HG02642 (cell line): ENCODE measurements around the gene MYLIP.

Experiments used
- ATAC-seq: cut with Tn5 transposase; IDR thresholded peaks from one replicate; pipeline ENCODE4 v1.9.1; 2021; ENCODE audit warnings: mild to moderate bottlenecking; ENCODE audit not compliant: unreplicated experiment, poor library complexity

MYLIP gene

GRCh38 chr6:16136621-16137450 lies 8.0 kb downstream of the MYLIP start:
- no peak for ATAC-seq

- no peak for ATAC-seq
These were observed 8.5 kb downstream of the MYLIP start for GRCh38 chr6:16137451-16137801.

DNA sequence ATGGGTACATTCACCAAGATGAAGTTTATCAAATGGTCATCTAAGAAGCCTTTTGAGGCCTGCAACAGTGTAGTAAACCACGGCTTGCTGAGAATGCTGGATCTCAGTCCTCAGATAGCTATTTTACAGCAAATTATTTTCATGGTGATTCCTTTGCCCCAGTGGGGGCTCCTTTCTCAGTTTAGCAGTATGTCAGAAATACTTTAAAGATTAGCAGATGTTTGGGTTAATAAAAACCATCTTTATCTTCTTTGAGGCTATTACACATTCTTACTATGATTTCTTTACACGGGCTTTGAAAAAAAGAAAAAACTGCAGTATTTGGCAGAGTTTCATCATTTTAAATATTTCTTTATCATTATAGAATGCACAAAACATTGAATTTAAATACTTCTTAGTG lies 10.7 kb downstream of the MYLIP start:
- no peak for ATAC-seq

DNA sequence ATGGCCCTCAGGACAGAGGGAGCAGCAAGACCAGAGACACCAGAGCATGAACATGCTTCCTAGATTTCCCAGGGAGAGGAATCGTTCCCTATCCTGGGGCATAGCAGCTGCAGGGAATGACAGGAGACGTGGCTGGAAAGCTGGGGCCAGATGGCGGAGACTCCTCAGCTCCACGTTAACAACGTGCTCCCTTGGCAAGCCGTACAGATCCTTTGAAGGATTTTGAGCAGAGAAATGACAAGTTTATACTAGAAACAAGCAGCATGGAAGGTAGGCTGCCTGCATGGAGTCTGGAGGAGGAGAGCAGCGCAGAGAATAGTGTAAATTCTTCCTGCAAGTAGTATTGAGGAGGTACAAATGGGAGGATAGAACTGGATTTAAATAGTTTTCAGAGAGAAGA lies 11.7 kb downstream of the MYLIP start:
- ATAC-seq = no peak

- ATAC-seq = no peak
These were observed 12.6 kb downstream of the MYLIP start for GRCh38 chr6:16141514-16141913.

- ATAC-seq = no peak
These were observed 16.2 kb downstream of the MYLIP start for GRCh38 chr6:16145038-16145437.

GRCh38 chr6:16146028-16146427 lies 17.1 kb downstream of the MYLIP start:
- ATAC-seq = no peak

- ATAC-seq = no peak
These were observed 17.7 kb downstream of the MYLIP start for GRCh38 chr6:16146527-16146955.

DNA sequence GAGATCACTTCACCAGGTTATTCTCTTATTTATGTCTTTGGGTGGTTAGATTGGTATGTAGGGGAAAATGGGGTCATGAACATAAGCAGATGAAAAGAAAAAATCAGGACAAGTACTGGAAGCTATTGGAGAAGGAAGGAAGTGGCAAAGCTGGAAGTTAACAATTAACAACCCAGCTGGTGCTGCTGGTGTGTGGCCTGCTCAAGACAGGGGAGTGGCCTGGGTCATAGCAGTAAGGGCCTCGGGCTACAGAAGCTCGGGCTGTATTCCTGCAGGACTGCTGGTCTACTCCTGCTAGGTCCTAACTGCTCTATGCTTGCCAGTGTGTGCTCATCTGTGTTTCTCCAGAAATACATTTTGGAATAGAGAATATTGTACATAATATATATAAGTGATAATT lies 19.6 kb downstream of the MYLIP start:
- no peak for ATAC-seq

DNA sequence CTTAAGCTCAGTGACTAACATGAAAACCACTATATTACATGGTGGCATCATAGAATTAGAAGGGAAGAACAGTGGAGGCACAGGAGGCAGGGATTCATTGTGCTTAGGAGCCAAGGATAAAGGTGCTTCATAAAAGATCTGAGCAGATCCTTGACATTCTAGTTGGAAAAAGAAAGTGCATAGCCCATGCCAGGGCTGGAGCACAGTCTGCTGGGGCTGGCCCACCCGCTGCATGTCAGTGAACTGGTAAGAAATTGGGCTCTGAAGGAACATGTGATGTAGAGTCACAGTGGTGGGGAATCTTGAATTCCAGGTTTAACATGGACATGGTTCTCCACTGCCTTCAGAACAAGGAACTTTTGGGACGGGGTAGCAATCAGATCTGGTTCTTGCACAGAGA lies 20.4 kb downstream of the MYLIP start:
- no peak for ATAC-seq

- ATAC-seq = no peak
These were observed 21.2 kb downstream of the MYLIP start for GRCh38 chr6:16150098-16150497.

DNA sequence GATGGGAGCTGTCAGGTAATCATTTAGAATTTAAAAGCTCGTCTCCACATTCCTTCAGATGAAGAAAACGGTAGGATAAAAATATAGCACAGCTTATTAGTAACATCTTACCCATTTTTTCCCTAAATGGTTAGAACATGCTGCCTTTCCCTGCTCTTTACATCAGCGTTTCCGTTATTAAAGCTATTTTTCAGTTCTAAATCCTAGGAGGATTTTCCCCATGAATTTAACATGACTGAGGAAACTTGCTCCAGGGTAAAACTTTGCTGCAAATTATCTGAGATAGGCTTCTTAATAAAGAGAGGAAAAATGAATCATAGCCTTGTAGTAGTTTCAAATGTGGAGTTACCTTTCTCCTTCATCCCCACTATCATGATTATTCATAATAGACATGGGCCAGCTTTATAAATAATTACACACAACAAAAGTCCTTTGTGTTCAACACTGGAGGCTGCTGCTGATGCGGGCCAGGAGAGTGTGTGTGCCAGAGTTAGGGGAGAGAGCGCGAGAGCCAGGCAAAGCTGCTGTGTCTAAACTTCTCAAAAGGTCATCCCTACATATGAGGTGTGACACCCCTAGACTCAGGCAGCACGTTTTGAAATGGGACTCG lies 24.4 kb downstream of the MYLIP start:
- no peak for ATAC-seq

DNA sequence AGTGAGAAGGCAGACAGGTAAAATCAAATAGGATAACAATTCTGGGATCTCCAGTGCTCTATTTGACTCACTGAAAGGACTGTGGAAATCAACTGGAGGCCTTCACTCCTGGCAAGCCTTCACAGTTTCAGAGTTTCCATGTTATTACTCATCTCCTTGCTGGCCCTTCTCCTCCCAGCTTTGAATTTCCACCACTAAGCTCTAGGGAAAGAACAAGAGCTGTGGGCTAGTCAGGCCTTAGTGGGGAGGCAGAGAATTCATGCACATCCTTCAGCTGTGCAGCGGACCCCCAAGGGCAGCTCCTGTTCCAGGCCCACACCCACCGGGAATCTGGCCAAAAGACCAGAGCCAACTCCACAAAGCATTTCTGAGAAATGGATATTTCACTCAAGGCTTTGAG lies 26.0 kb downstream of the MYLIP start:
- no peak for ATAC-seq

DNA sequence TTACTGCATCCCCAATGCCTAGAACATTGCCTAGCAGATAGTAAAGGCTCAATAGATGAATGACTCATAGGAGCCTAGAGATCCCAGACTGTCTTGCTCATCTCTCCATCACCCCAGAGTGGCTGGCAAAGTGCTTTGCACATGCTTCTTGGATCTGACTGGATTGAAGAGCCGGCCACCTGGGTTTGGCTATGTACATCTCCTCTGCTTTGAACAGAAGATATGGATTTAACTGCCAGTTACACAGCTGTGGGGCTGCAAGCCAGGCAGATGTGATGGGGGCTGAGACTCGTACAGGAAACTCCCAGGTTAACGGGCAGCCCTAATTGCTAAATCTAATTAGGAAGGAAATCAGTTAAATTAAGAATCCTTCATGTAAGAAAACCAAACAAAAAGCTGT lies 28.6 kb downstream of the MYLIP start:
- ATAC-seq = no peak

DNA sequence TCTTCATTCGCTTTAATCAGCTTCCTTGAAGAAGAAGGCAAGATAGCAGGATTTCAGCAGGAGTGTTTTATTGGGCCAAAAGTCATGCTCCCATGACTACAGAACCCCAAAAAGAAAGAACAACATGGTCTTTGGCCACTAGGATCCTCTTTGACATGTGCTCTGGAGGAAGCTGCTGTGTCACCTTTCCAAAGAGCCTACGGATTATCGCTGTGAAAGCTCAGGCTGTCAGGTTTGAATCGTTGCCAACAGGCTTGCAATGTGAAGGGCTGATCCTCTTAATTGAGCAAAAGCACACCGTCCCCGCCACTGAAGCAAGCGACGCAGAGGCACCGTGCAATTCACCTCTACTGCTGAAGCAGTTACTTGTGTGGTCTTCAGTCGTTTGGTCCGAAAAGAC lies 29.0 kb downstream of the MYLIP start:
- ATAC-seq = no peak

DNA sequence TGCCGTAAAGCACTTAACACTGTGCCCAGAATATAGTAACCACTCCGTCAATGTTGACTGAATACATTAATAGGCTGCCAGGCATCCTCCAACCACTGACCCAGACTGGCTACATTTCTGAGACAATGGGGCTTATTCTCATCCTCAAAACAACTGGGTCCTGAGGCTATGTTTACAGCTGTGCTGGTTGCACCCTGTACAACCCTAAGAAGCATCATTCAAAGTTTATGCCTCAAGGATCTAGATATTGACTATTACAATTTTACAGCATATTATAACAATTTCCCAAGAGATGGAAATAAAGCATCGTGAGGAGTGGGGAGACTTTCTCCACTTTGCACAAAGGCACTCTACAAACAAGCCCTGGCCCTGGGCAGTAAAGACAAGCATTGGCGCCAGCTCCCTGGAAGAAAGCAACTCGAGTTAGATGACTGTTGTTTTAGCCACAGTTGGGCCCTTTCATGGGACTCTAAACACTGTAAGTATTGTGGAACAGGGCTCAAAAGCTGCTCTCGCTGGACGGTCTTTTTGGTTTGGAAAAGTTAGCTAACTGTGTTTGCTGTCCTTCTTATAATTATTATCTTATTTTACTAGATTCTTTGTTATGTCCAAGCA lies 30.2 kb downstream of the MYLIP start:
- no peak for ATAC-seq

DNA sequence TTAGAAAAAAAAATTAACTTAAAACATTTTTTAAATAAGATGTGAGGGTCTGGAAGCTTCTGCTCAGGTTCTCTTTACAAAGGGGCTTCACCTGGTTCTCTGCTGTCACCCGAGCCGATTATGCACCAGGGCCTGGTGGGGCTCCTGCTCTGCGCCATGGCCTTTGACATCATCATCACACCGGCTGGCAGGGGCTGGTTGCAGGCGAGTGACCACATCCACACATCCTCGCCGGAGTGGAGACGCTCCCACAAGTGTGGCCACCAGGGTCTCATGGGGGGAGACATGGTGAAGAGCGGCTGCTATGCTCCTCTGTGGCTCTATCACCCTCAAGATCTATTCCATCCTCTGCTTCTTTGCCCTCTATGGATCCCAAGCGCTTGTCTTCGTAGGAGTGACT lies 31.9 kb downstream of the MYLIP start:
- ATAC-seq = no peak

DNA sequence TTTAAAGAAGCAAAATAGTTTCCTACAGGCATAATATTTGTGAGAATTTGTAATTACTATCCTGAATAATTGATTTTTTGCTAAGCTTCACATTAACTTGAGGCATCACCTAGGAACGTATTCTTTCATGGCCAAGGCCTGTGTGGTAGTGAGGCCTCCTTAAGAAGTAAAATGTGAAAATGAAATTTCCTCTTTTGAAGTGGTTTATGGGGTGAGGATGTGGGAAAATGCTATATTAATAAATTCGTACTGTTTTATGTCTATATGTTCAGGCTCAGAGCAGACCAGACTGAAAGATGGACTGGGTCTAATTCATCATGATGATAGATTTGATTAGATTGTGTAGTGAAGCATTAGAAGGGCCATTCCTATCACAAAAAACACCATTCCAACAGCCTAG lies 33.1 kb downstream of the MYLIP start:
- ATAC-seq = no peak

DNA sequence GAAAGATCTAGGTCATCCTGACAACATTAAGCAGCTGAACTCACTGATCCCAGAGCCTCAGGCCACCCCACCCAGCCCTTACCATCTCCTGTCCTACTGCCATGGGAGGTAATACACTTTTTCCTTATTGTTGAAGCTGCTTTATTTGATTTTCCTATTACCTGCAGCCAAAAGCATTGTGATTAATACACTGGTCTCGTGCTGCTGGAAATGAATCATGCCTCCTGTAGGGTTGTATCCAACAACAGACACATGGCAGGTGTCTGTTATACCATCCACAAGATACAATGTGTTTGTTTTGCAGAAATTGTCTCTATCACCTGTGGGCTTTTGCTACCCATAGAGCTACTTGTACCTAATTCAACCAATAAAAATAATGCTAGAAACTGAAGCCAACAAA lies 34.2 kb downstream of the MYLIP start:
- ATAC-seq = no peak

DNA sequence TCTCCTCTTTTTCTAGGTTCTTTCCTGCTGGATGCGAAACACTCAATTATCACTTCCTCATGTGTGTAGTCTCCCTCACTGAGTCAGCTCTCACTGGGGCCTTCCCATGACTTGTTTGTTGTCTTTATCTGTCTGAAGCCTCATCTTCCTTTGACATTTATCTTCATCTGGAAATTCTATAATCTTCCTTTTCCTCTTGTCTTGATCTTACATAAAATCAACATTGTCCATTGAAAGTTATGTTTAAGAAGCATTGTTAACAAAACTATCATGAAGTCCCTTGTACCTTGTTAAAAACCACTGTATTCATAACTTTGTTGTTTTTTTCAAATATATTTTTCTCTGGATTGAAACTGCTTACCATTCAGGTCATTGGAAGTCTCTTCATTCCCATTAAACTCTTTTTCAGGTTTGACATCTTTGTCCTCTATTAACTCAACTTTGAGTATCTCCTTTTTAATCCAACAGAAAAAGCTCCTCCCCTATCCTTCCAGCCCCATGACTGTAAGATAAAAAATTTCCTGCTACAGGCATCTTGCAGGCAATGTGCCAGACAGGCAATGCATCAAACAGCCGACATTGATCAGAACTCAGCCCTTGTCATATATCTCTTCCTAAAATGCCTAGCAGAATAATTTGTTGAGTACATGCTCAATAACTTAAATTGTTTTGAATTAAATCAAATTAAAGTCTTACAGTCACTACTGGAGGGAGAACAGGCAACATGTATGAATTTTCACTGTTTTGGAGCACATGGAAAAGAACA lies 34.8 kb downstream of the MYLIP start:
- no peak for ATAC-seq

- no peak for ATAC-seq
These were observed 36.8 kb downstream of the MYLIP start for GRCh38 chr6:16165641-16166040.
